Fibroblast of skin of scalp (primary cell): ENCODE results near the gene ACTG1.
A peak's percentile ranks its signal among the peaks of the same experiment; 100 is the strongest.

Source experiments
- DNase-seq: peaks from one replicate; pipeline ENCODE4 v3.0.0-alpha.2; 2013

ACTG1 gene

DNA sequence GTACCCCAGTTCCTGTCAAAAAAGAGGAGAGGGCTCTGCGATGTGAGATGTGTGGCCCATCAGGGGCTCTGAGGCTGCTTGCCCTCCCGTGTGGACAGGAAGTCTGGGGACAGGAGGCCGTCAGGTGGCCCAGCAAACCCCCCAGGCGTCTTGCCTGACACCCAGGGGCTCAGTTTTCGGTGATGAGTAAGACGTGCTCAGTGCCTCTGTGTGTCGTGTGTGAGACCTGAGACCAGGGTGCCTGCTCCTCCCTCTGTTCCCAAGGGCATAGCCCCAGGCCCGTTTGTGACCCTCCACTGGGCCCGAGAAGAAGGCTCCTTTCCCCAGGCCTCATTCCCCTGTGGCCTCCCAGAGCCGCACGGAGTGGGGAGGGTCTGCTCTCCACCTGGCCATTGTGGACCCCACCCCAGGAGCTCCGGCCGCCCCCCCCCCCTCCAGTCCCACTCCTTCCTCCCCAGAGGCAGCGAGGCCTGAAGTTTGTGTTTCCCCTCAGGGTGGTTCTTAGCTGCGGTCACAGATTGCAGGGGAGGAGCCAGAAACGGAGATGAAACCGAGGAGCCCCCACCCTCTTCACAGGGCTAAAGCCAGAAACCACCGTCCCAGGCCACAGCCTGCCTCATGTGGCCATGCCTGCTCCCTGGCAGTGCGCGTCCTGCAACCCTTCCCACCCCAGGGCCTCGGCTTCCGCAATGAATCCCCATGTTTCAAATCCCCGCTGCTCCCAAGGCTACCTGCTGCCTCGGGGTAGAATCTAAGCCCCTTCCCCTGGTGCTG is 4.9 kb upstream of the ACTG1 start:
- DNase-seq, result peak; percentile 57

DNA sequence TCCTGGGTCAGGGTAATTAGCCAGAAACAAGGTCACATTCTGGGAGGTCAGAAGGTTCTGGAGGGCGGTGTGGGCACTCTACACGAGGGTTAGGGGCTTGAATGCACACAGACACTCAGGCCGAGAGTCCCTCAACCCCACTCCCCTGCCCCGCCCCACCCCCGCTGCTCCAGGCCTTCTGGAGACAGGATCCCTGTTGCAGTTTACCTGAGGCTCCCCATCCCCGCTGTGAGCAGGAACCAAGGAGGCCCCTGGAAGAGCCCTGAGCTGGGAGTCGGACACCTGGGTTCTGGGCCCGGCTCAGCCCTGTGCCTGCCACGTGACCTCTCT is 4.4 kb upstream of the ACTG1 start:
- no peak for DNase-seq

DNA sequence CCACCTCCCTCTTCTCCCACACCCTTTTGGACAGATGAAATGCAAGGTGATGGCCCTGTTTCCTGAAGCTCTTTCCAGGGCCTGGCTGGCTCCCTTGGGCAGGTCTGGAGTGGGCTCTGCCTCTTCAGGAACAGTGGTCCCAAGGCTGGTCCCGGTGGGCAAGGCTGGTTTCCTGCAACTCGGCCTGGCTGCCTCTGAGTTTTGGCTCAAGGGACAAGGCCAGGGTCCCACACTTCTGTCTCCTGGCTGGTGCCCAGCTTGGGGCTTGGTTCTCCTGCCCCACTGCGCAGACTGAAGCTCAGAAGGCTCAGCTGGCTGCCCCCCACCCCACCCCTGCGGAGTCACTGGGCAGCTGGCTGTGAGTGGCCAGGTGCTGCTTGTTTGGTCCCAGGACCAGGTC is 3.8 kb upstream of the ACTG1 start:
- no peak for DNase-seq

DNA sequence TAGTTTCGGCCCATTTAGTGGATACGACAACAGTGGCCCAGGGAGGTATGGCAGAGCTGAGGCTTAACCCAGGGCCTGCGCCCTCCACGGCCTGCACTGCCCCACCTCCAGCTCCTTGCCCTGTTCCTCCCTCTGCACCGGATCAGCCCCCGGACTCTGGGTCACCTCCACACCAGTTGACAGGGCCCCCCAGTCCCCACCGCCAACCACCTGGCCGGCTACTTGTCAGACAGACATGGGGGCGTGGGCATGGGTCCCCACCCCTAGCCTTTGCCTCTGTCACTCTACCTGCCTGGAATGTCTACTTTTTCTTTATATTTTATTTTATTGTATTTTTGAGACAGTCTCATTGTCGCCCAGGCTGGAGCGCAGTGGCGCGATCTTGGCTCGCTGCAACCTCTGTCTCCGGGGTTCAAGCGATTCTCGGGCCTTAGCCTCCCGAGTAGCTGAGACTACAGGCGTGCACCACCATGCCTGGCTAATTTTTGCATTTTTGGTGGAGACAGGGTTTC is 3.0 kb upstream of the ACTG1 start:
- DNase-seq, result no peak

DNA sequence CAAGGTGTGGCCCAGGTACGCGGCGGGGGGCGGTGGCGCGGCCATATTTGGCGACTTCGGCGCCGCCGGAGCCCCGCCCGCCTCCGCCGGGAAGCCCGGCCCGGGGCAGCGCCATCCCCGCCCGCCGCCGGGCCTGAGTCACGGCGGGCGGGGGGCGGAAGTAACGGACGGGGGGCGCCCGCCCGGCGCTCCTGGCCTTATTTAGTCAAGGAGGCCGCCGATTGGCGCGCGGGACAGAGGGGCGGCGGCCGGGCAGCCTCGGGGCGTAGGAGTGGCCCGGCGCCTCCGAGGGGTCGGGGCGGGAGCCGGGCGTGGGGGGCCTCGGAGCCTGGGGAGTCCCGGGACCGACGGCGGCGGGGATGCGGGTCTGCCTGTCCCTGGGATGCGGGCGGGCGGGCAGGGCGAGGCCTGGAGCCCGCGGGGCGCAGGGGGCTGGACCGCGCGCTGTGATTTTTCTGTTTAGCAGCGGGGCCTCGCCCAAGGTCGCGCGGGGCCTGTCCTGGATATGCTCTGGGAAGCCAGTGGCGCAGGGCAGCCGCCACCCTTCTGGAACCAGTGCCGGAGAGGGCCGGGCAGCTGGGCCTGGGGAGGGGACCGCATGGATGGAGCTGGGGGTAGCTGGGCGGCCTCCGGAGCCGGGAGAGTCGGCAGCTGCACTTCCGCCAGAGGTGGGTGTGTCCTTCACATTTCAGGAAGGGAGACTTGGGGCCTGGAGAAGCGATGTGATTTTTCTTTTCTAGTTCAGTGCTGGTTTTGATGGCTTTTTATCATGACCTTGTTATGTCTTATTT is 2.3 kb upstream of the ACTG1 start:
- DNase-seq, result peak; percentile 97

DNA sequence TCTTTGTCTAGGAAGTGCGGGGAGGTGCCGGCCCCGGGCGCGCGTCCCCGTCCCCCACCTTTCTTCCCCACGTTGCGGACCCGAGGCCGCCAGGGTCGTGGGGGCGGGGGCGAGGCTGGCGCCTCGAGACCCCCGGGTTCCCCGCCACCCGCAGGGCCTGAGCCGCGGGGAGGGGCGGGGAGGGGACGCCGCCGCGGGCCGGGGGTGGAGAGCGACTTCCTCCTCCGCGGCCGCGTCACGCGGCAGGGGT is 1.8 kb upstream of the ACTG1 start:
- no peak for DNase-seq

DNA sequence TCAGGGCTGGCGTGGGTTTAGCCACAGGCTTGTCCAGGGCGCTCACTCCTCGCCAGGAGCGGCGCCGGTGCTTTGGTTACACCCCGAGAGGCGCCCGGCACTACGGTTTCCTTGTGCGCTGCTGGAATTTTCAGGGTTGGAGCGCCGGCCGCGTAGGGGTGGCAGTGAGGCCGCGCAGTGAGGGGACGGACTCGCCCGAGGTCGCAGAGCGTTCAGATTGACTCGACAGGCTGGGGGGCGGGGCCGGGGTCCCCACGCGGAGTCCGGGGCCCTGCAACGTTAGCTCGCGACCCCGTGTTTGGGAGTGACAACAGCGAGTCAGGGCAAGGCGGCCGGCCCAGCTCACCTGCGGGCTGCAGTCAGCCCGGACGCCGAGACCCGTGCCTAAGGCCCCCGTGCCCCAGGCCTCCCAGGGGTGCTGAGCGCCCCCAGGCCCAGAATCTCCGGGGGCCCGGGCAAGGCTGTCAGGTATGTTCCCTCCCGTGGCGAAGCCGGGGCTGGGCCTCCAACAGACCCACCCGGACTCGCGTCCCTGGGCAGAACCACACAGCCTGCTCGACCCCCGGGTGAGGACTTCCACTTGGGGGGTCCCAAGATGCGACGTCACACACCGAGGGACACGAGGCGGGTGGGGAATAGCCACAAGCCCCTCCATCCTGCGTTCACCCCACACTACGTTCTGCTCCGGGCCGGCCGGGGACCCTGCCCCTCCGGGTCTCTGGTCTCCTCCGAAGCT is 1.3 kb upstream of the ACTG1 start:
- peak; percentile 84 for DNase-seq

DNA sequence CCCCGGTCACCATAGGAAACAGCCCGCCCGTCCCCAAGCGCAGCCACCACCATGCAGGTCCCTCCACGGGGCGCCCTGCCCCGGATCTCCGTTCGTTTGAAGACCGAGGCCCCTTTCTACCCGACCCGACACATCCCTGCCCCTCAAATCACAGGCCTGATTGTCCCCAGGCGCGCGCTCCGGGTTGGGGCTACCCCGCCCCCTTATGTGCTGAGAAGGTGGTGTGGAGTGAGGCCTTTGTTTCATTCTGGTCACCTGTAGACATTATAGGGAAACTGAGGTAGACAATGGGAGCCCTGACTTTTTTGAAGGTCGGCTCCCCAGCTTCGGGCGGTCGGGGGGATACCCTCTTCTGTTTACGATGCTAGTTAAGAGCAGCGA is 763 bp upstream of the ACTG1 start:
- peak; percentile 74 for DNase-seq

DNA sequence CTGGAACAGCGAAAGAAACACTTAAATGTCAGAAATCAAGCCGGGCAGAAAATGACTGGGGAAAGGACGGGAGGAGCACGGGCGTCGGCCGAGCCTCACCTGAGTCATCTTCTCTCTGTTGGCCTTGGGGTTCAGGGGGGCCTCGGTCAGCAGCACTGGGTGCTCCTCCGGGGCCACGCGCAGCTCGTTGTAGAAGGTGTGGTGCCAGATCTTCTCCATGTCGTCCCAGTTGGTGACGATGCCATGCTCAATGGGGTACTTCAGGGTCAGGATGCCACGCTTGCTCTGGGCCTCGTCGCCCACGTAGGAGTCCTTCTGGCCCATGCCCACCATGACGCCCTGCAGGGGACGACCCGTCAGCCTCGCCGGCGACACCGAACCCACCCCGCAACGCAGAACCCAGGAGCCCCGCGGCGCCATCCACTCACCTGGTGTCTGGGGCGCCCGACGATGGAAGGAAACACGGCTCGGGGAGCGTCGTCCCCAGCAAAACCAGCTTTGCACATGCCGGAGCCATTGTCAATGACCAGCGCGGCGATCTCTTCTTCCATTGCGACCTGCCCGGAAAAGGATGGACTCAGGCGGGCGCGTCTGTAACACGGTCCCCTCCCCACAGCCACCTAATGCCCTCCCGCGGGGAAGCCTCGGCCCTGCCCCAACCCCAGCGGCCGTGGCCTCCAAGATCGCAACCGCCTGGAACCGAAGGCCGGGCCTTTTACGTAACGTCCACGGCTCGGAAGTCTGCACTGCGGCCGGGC is 616 bp downstream of the ACTG1 start:
- peak; percentile 60 for DNase-seq

DNA sequence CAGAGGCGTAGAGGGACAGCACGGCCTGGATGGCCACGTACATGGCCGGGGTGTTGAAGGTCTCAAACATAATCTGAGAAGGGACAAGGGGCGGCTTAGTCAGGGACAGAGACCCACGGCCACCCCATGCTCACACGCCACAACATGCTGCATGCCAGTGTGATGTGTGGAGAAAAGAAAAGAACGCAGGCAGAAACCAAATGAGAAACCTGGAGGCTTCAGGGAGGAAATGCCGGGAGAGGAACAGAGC is 1.1 kb downstream of the ACTG1 start:
- peak; percentile 53 for DNase-seq

DNA sequence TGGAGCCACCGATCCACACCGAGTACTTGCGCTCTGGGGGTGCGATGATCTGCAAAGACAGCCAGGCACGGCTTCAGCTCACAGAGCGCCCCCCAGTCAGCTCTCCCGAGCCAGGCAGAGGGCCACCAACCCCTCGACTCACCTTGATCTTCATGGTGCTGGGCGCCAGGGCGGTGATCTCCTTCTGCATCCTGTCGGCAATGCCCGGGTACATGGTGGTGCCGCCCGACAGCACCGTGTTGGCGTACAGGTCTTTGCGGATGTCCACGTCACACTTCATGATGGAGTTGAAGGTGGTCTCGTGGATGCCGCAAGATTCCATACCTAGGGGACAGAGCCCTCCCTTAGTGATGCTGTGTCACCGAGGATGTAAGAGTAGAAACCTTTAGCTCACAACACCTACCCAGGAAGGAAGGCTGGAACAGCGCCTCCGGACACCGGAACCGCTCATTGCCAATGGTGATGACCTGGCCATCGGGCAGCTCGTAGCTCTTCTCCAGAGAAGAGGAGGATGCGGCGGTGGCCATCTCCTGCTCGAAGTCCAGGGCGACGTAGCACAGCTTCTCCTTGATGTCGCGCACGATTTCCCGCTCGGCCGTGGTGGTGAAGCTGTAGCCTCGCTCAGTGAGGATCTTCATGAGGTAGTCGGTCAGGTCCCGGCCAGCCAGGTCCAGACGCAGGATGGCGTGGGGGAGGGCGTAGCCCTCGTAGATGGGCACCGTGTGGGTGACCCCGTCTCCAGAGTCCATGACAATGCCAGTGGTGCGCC is 1.6 kb downstream of the ACTG1 start:
- DNase-seq, result no peak

DNA sequence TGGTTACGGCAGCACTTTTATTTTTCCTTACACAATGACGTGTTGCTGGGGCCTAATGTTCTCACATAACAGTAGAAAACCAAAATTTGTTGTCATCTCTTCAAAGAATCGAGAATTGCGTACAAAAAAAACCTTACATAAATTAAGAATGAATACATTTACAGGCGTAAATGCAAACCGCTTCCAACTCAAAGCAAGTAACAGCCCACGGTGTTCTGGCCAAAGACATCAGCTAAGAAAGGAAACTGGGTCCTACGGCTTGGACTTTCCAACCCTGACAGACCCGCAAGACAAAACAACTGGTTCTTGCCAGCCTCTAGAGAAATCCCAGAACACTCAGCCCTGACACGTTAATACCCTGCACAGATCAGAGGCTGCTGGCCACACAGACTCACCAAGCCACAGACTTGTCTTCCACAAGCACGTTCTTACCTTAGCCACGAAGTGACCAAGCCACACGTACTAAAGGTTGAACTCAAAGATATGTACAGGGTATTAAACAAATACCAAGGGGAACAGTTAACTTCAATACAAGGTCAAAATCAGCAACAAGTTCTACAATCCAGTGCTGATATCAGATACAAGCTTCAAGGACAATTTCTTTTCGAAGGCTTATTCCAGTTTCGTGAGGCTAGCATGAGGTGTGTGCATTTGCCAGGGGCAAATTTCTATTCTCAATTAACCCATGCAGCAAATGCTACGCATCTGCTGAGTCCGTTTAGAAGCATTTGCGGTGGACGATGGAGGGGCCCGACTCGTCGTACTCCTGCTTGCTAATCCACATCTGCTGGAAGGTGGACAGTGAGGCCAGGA is 2.4 kb downstream of the ACTG1 start:
- no peak for DNase-seq

DNA sequence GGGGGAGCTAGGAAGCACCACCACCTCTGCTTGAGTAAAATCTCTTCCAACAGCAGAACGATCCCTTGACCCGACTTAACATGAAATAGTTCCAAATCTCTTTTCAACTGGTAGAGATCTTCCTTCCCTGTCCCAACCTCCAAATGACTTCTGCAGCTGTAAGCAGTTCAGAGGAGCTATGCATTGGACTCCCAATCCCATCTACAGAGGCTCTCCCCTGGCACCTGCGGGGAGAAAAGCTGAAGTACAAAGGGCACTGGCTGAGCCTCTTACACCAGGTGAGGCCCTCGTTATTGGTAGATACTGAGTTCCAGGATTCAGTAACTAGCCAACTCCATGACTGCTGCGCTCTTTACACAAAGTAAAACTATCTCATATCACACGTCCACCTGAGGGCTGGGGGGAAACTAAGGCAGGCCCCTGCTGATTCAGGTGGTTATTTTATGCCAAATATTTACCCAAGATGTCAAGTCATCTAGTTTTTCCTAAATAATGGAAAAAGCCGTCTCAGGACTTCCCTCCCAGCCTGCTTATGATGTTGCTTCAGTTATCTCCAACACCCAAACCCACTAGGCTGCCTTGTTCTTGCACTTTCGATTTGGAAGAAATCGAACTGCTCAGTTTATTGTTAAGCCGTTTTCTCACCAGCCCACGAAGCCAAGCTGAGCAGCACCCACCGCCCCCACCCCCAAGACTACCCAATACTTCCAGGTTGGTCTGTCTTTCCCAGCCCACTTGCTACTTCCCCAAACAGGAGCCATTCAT is 3.2 kb downstream of the ACTG1 start:
- DNase-seq, result no peak

DNA sequence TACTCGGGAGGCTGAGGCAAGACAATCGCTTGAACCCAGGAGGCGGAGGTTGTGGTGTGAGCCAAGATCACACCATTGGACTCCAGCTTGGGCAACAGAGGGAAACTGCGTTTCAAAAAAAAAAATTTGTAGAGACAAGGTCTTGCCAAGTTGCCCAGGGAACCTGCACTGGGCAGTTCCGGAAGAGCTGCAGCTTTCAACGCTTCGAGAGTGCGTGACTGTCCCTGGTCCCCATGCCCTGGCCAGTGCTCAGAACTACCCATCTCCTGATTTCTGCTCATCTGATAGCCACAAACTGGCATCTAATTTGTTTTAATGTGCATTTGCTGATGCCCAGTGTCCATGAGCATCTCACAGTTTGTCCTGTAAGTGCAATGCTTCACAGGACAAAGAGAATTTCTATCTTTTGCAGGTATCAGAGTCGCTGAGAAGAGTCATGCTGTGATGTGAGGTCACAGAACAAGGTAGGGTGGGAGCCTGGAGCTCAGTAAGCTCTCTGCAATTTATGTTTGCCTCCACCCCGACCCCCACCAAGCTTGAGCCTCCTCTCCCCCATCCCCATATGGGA is 3.9 kb downstream of the ACTG1 start:
- peak; percentile 72 for DNase-seq

DNA sequence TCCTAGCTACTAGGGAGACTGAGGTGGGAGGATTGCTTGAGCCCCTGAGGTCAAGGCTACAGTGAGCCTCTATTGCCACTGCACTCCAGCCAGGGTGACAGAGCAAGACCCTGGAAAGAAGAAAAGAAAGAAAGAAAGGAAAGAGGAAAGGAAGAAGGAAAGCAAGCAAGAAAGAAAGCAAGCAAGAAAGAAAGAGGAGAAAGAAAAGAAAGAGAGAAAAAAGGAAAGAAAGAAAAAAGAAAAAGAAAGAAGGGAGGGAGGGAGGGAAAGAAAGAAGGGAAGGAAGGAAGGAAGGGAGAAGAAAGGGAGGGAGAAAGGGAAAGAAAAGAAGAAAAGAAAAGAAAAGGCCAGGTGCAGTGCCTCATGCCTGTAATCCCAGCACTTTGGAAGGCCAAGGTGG is 9.0 kb downstream of the ACTG1 start:
- DNase-seq, result no peak

DNA sequence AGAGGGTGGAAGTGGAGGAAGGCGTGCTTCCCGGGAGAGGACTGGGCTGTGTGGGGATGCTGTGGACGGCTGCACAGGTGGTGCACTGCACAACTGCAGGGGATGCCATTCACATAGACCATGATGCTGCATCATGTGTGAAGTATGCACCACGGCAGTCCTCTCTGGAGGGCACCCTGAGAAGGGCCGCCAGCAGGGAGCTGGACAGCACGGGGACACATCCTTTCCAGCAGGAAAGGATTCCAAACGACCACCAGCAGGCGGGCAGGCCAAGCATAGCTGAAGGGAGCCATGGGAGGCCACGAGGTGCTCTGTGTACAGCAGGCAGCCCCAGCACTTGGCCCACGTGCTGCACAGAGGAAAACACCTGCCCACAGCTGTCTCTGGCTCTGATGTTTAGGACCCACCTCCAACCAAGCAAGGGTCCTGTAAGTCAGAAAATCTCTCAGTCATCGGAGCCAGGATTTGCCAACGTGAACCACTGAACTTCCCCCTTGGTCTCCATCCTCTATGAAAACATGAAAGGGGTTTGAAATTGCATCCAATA is 10.1 kb downstream of the ACTG1 start:
- DNase-seq, result no peak

DNA sequence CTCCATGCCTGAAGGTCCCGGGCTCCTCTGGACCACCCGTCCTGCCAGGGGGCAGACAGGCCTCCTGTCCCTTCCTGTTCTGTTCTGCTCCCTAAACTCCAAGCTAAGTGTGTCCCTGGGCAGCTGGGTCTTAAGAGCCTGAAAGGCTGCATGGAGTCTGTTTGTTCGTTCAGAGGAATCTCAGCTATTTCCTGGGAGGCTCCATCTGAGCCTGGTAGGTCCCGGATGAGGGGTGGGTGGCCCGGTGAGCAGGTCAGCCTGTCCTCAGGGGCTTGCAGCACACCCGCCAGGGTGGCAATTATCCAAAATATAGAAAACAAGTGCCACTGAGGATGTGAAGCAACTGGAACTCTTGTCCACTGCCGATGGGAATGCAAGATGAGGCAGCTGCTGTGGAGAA is 12.6 kb downstream of the ACTG1 start:
- DNase-seq, result peak; percentile 44

DNA sequence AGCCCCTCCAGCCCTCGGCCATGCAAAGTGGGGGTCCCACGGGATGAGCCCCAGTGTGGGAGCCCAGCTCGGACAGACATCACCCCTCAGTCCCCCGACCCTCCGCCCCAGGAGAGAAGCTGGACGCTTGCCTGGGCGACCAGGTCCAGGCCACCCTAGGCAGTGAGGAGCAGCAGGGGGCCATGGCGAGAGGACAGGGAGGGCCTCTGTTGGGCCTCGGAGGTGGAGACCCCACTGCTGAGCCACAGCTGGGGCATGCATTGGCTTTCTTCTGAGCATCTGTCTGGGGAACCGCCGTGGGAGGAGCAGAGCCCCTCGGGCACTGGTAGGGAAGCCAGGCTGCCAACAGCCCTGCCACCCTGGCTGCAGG is 13.0 kb downstream of the ACTG1 start:
- no peak for DNase-seq

DNA sequence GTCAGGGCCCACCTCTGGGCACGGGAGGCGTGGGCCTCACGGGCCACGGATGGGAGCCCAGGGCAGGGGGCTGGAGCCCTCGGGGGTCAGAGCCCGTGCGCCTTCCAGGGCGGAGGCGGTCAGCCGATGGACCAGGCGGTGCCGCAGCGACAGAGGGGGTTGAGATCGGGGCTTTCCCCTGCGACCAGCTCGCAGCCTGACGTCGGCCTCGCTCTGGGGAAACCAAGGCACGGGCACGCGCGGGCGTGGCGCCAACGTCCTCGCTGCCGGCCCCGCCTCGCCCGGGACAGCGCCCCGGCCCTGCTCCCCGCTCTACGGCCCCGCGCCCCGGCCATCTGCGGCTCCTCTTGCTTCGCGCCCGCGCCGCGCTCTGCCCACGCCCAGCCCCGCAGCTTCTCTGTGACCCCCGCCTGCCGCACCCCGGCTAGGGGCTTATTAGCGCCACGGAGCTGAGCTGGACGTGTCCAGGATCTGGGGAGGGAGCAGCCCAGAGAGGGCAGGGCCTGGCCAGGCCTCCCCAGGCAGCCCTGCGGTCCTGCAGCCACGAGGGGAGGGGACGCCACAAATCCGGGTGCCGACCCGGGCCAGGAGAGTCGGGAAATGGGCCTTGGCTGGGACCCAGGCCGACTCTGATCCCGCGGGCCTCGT is 13.5 kb downstream of the ACTG1 start:
- no peak for DNase-seq
